Esophagus muscularis mucosa (tissue), 4 donors: ENCODE data around the gene PRSS56. TPM values are rescaled to one million over a fixed set of nuclear protein-coding genes. Genes with fewer than 3 reads are reported as not detected.

Experiments
- DNase-seq: peaks from one replicate; pipeline ENCODE4 v3.0.0-alpha.2; 2017; ENCODE audit errors: extremely low spot score
- H3K27ac ChIP-seq, 4 donors: fragments of 200-600 bp; sonication (generic); replicated peaks in 1 of 4; 1 replicate in 3 of 4; 2 replicates in 1 of 4; pipeline ENCODE4 v1.5.1; 2016 to 2019; ENCODE audit warnings: mild to moderate bottlenecking in 1 of 4
- H3K27me3 ChIP-seq, 4 donors: fragments of 200-600 bp; sonication (generic); one replicate each; pipeline versions ENCODE4 v1.5.1 to v1.6.0; 2016 to 2019
- H3K36me3 ChIP-seq, 4 donors: fragments of 200-600 bp; sonication (generic); one replicate each; pipeline ENCODE4 v1.5.1; 2016 to 2019
- H3K4me1 ChIP-seq, 4 donors: fragments of 200-600 bp; sonication (generic); one replicate each; pipeline ENCODE4 v1.5.1; 2016 to 2019
- H3K4me3 ChIP-seq, 4 donors: fragments of 200-600 bp; sonication (generic); 1 replicate in 2 of 4; 2 replicates in 2 of 4; pipeline ENCODE4 v1.5.1; 2016 to 2019; ENCODE audit warnings: mild to moderate bottlenecking in 4 of 4, moderate library complexity in 1 of 4
- H3K9me3 ChIP-seq, 4 donors: fragments of 200-600 bp; sonication (generic); 1 replicate in 3 of 4; 2 replicates in 1 of 4; pipeline ENCODE4 v1.5.1; 2016 to 2019
- EP300 ChIP-seq: sonication (generic); formaldehyde crosslinking; IDR thresholded peaks from one replicate; pipeline ENCODE4 v1.6.1; 2017; ENCODE audit warnings: antibody characterized with exemption
- POLR2A ChIP-seq: fragments of 450-650 bp; IDR thresholded peaks from one replicate; pipeline ENCODE4 v1.6.1; 2017; ENCODE audit warnings: antibody characterized with exemption, moderate library complexity, mild to moderate bottlenecking, low read depth
- POLR2AphosphoS5 ChIP-seq, 2 donors: sonication (generic); formaldehyde crosslinking; IDR thresholded peaks; one replicate each; pipeline ENCODE4 v1.6.1; 2017; ENCODE audit warnings: antibody characterized with exemption in 2 of 2
- WGBS: methylation state at CpG from one replicate; pipeline ENCODE4 v1.1.5; 2018; 5-methylcytosine and 5-hydroxymethylcytosine counted together
- intact Hi-C: fragments of 100-400 bp; cut with DNase I; formaldehyde crosslinking; loops from one replicate; pipeline ENCODE4 v1.15.1; 2023
- total RNA-seq, 4 donors: library from RNA; depleted of rRNA; stranded (reverse); fragments of >200 nt; gene quantifications; one replicate each; pipeline versions ENCODE4 v1.1.0 to v1.2.1, GENCODE V29; 2016
- TF ChIP-seq, protein P1 (sequence below), 3 experiments: fragments of 200-600 bp in 2 of 3; fragments of 450-650 bp in 1 of 3; sonication (generic) in 2 of 3; IDR thresholded peaks; one replicate each; pipeline ENCODE4 v1.5.1; 2017 to 2019; ENCODE audit warnings: antibody characterized with exemption in 3 of 3, mild to moderate bottlenecking in 2 of 3, moderate library complexity in 1 of 3

The PRSS56 gene
- total RNA-seq, 4 donors from 2014 or later = not detected

GRCh38 chr2:232480201-232481190 lies 39.7 kb upstream of the PRSS56 start:
- TF ChIP-seq POLR2A (no peak), EP300 (no peak), POLR2AphosphoS5 (IDR thresholded peaks at IDR 0.05) (no peak)
- TF ChIP-seq, protein P1, sequence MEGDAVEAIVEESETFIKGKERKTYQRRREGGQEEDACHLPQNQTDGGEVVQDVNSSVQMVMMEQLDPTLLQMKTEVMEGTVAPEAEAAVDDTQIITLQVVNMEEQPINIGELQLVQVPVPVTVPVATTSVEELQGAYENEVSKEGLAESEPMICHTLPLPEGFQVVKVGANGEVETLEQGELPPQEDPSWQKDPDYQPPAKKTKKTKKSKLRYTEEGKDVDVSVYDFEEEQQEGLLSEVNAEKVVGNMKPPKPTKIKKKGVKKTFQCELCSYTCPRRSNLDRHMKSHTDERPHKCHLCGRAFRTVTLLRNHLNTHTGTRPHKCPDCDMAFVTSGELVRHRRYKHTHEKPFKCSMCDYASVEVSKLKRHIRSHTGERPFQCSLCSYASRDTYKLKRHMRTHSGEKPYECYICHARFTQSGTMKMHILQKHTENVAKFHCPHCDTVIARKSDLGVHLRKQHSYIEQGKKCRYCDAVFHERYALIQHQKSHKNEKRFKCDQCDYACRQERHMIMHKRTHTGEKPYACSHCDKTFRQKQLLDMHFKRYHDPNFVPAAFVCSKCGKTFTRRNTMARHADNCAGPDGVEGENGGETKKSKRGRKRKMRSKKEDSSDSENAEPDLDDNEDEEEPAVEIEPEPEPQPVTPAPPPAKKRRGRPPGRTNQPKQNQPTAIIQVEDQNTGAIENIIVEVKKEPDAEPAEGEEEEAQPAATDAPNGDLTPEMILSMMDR (IDR thresholded peaks at IDR 0.05) = no peak
- no peaks in the 10 kb centered on the region for H3K36me3 ChIP-seq
- H3K4me1 ChIP-seq = peaks cover 0 to 5% (median 2%) of the 10 kb centered on the region in 4 donors
- peaks cover 0 to 66% (median 11%) of the 10 kb centered on the region in 4 donors for H3K27me3 ChIP-seq
- H3K27ac ChIP-seq = no peak overlapping the region
- intact Hi-C loops = no loop called here
- no peak for DNase-seq
- H3K9me3 ChIP-seq = no peaks in the 10 kb centered on the region
- no peak overlapping the region for H3K4me3 ChIP-seq
- WGBS = 84% methylated on average over 20 of the region's 26 CpGs

DNA sequence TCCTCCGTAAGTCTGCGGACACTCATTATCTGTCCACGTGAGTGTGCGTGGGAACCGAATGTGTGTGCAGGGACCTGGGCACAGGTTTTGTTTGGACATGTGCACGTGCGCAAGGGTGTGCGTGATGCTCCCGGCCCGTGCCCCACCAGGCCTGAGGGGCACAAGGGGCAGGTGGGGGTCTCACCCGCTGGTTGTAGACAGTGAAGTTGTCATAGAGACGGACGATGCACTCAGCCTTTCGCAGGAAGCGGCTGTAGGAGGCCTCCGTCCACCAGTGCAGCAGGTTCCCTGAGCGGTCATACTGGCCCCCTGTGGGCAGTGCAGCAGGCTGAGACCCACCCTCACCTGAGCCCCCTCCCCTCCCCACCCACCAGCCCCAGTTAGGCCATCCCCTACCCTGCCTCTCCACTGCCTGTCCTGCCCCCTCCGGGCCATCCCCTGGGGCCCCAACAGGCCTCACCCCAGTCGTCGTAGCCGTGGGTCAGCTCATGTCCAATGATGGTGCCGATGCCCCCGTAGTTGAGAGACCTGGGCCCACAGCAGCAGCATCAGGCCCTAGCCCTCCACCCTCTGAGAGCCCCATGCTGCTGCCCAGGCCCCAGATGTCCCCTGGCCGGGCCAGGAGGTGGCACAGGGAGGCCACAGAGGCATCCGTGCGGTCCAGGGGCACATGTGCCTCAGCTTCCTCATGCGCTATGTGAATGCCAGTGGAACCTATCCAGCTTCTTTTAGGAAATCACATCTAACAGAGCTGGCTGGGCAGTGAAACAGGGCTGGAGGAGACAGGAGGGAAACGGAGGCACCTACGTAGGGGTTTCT lies 38.7 kb upstream of the PRSS56 start:
- no peak for TF ChIP-seq POLR2A
- TF ChIP-seq, protein P1 (IDR thresholded peaks at IDR 0.05) = no peak
- no peak for TF ChIP-seq POLR2AphosphoS5 (IDR thresholded peaks at IDR 0.05)
- peaks cover 0 to 15% (median 10%) of the 10 kb centered on the region in 4 donors for H3K4me1 ChIP-seq
- intact Hi-C loops = no loop called here
- H3K4me3 ChIP-seq = no peak overlapping the region
- peaks cover 0 to 75% (median 20%) of the 10 kb centered on the region in 4 donors for H3K27me3 ChIP-seq
- DNase-seq = no peak
- H3K27ac ChIP-seq = no peak overlapping the region
- H3K9me3 ChIP-seq = no peaks in the 10 kb centered on the region
- 89% methylated on average over 18 of the region's 29 CpGs for WGBS
- no peaks in the 10 kb centered on the region for H3K36me3 ChIP-seq

DNA sequence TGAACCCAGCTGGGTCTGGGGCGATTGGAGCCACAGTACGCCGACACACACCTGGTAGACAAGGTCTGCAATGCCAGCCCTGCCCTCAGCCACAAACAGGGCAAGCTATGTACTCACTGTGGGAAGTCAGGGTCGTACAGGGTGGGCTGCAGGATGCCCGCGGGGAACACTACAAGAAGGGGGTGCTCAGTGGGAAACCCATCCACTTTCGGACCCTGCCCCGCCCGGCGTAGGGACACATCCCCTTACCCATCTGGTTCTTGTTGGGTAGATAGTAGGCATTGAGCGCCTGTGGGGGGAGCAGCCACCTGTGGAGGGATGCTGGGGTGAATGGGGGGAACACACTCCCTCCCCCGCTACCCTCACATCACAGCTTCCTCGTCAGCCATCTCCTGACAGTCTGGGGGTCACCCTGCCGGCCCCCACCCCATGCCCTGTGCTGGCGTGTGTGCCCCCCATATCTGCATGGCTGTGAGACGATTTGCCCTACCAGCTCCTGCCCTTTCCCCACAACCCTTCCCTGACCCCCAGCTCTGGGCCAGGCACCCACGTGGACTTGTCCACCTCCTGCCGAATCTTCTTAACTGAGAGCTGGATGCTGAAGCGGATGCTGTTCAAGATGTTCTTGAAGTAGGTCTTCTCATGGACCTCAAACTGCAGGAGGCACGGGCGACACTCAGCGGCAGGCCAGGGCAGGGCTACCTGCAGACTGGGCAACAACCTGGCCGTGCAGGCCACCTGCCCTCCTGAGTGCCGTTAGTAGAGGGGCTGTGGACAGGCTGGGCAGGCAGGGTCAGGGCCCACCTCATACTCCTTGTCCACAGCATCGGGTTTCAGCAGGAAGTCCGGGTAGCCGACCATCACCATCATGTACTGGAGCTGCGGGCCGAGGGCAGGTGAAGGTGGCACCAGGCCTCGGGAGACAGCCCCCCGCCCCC lies 37.6 kb upstream of the PRSS56 start:
- peaks cover 0 to 25% (median 21%) of the 10 kb centered on the region in 4 donors for H3K4me1 ChIP-seq
- 92% methylated on average over 13 of the region's 31 CpGs for WGBS
- no peaks in the 10 kb centered on the region for H3K36me3 ChIP-seq
- intact Hi-C loops = no loop called here
- H3K4me3 ChIP-seq = no peak overlapping the region
- no peak overlapping the region for H3K27ac ChIP-seq
- no peak for DNase-seq
- peaks cover 0 to 80% (median 29%) of the 10 kb centered on the region in 4 donors for H3K27me3 ChIP-seq
- no peak for TF ChIP-seq POLR2AphosphoS5 (IDR thresholded peaks at IDR 0.05)
- no peak for TF ChIP-seq EP300
- TF ChIP-seq, protein P1 (IDR thresholded peaks at IDR 0.05) = no peak
- TF ChIP-seq POLR2A = no peak
- H3K9me3 ChIP-seq = no peaks in the 10 kb centered on the region

DNA sequence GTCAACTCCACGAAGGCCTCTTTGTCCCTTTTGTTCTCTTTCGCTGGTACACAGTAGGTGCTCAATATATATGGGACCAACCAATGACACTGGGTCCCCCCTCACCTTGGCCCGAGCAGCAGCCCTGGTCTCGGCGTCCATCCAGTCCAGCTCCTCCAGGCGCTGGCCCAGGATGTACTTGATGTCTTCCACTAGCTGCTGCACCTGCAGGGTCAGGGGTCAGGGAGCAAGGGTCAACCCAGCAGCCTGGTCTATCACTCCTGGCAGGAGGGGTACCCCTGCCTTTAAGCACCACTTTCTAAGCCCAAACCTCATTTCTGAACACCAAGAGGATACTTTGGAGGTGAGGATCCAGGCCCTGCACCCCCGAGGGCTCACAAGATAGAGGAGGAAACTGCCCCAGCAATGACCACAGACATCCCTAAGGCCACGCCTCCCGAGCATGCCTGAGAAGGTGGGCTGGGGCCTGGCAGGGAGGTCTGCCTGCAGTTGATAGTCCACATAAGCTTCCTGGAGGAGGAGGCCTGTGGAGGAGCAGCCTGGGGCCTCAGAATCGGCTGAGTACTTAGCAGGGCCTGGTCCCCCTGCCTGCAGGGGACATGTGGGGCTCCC lies 36.8 kb upstream of the PRSS56 start:
- Histone ChIP-seq H3K4me3 (no peak overlapping the region), H3K27ac (no peak overlapping the region), H3K27me3 (peaks cover 0 to 88% (median 29%) of the 10 kb centered on the region in 4 donors), H3K36me3 (no peaks in the 10 kb centered on the region), H3K4me1 (peaks cover 0 to 31% (median 24%) of the 10 kb centered on the region in 4 donors), H3K9me3 (no peaks in the 10 kb centered on the region)
- DNase-seq = no peak
- TF ChIP-seq, protein P1 (IDR thresholded peaks at IDR 0.05) = no peak
- TF ChIP-seq POLR2AphosphoS5 (IDR thresholded peaks at IDR 0.05) (no peak), EP300 (no peak), POLR2A (no peak)
- intact Hi-C loops = no loop called here
- WGBS = 100% methylated on average over 2 of the region's 10 CpGs
